GM21390 (cell line): ENCODE results near the gene HNRNPLL.

Source experiments
- ATAC-seq: cut with Tn5 transposase; IDR thresholded peaks from one replicate; pipeline ENCODE4 v1.9.1; 2021; ENCODE audit not compliant: unreplicated experiment

The HNRNPLL gene

GRCh38 chr2:38598200-38598990 lies 4.3 kb downstream of the HNRNPLL start:
- ATAC-seq = no peak

- ATAC-seq = no peak
These were observed 5.6 kb downstream of the HNRNPLL start for GRCh38 chr2:38597115-38597514.

- no peak for ATAC-seq
These were observed 6.5 kb downstream of the HNRNPLL start for GRCh38 chr2:38596229-38596628.

- ATAC-seq = no peak
These were observed 9.8 kb downstream of the HNRNPLL start for GRCh38 chr2:38592951-38593350.

- ATAC-seq = no peak
These were observed 11.6 kb downstream of the HNRNPLL start for GRCh38 chr2:38591152-38591551.

GRCh38 chr2:38590053-38590452 lies 12.7 kb downstream of the HNRNPLL start:
- no peak for ATAC-seq

GRCh38 chr2:38586931-38587330 lies 15.8 kb downstream of the HNRNPLL start:
- ATAC-seq = no peak

- ATAC-seq = no peak
These were observed 17.8 kb downstream of the HNRNPLL start for GRCh38 chr2:38584881-38585280.

- no peak for ATAC-seq
These were observed 18.7 kb downstream of the HNRNPLL start for GRCh38 chr2:38583994-38584393.

- no peak for ATAC-seq
These were observed 19.2 kb downstream of the HNRNPLL start for GRCh38 chr2:38583524-38583923.

GRCh38 chr2:38581193-38582147 lies 21.3 kb downstream of the HNRNPLL start:
- no peak for ATAC-seq

- ATAC-seq = no peak
These were observed 22.6 kb downstream of the HNRNPLL start for GRCh38 chr2:38580115-38580636.

GRCh38 chr2:38578832-38579231 lies 23.9 kb downstream of the HNRNPLL start:
- ATAC-seq = no peak

GRCh38 chr2:38574278-38574677 lies 28.4 kb downstream of the HNRNPLL start:
- no peak for ATAC-seq

- no peak for ATAC-seq
These were observed 30.6 kb downstream of the HNRNPLL start for GRCh38 chr2:38572167-38572566.

- no peak for ATAC-seq
These were observed 31.5 kb downstream of the HNRNPLL start for GRCh38 chr2:38571193-38571592.

- no peak for ATAC-seq
These were observed 33.8 kb downstream of the HNRNPLL start for GRCh38 chr2:38568724-38569436.

- ATAC-seq = no peak
These were observed 37.4 kb downstream of the HNRNPLL start for GRCh38 chr2:38565333-38565732.

GRCh38 chr2:38561691-38562090 lies 41.0 kb downstream of the HNRNPLL start:
- ATAC-seq = no peak

GRCh38 chr2:38560092-38560491 lies 42.6 kb downstream of the HNRNPLL start:
- ATAC-seq = no peak

GRCh38 chr2:38557981-38558380 lies 44.7 kb downstream of the HNRNPLL start:
- no peak for ATAC-seq
